SU-DHL-6 (cell line): ENCODE results near the gene GRID1.

ENCODE experiments used
- H2AFZ ChIP-seq: fragments of 200-600 bp; sonication (generic); 2 replicates; pipeline ENCODE4 v1.6.1; 2014; ENCODE audit warnings: low read depth, mild to moderate bottlenecking, moderate library complexity, mixed read lengths, antibody characterized with exemption, low read length; ENCODE audit not compliant: severe bottlenecking
- H3F3A ChIP-seq: fragments of 200-600 bp; shearing (Covaris generic); 2 replicates; pipeline ENCODE4 v1.6.0; 2016; ENCODE audit warnings: antibody characterized with exemption, mild to moderate bottlenecking; ENCODE audit not compliant: insufficient read depth
- H3K27ac ChIP-seq: fragments of 200-600 bp; sonication (generic); 2 replicates; pipeline ENCODE4 v1.5.1; 2016; ENCODE audit warnings: low read depth, mild to moderate bottlenecking, low read length, moderate library complexity, mixed read lengths
- H3K27me3 ChIP-seq: fragments of 200-600 bp; sonication (generic), shearing (Covaris generic); 2 replicates; pipeline ENCODE4 v1.6.0; 2014; ENCODE audit warnings: mild to moderate bottlenecking, low read length
- H3K36me3 ChIP-seq: fragments of 200-600 bp; sonication (generic); 2 replicates; pipeline ENCODE4 v1.6.1; 2014; ENCODE audit warnings: mild to moderate bottlenecking, low read length, mixed read lengths
- H3K4me2 ChIP-seq: fragments of 300-600, 200-600 bp; shearing (Covaris generic), sonication (generic); 2 replicates; pipeline ENCODE4 v1.6.0; 2014; ENCODE audit warnings: low read length, low read depth, mild to moderate bottlenecking; ENCODE audit not compliant: poor library complexity, severe bottlenecking
- H3K4me3 ChIP-seq: fragments of 200-600 bp; sonication (generic); 2 replicates; pipeline ENCODE4 v1.5.1; 2014; ENCODE audit warnings: antibody characterized with exemption, low read length, mild to moderate bottlenecking, mixed read lengths; ENCODE audit not compliant: insufficient read depth, poor library complexity, severe bottlenecking
- H3K79me2 ChIP-seq: fragments of 200-600 bp; sonication (generic); 2 replicates; pipeline ENCODE4 v1.6.1; 2014; ENCODE audit warnings: mild to moderate bottlenecking, low read length, moderate library complexity; ENCODE audit not compliant: insufficient read depth
- H3K9ac ChIP-seq: fragments of 200-600 bp; sonication (generic); 2 replicates; pipeline ENCODE4 v1.7.0; 2014; ENCODE audit warnings: mild to moderate bottlenecking, low read length
- H3K9me2 ChIP-seq: fragments of 200-600 bp; sonication (generic); replicated peaks from 2 replicates; pipeline ENCODE4 v1.6.1; 2014; ENCODE audit warnings: low read length; ENCODE audit not compliant: insufficient read depth
- H3K9me3 ChIP-seq: fragments of 200-600 bp; sonication (generic); 2 replicates; pipeline ENCODE4 v1.6.1; 2014; ENCODE audit warnings: low read length, mixed read lengths; ENCODE audit not compliant: insufficient read depth
- H4K20me1 ChIP-seq: fragments of 200-600 bp; sonication (generic); 2 replicates; pipeline ENCODE4 v1.6.1; 2014; ENCODE audit warnings: low read depth, mild to moderate bottlenecking, antibody characterized with exemption, low read length, moderate library complexity, mixed read lengths
- CTCF ChIP-seq: fragments of 200-600 bp; sonication (generic); IDR thresholded peaks from one replicate; pipeline ENCODE4 v1.5.1; 2017; ENCODE audit warnings: antibody characterized with exemption, mild to moderate bottlenecking, low read length, moderate library complexity; ENCODE audit not compliant: insufficient read depth, poor library complexity, severe bottlenecking
- EZH2phosphoT487 ChIP-seq: fragments of 200-600 bp; sonication (generic), shearing (Covaris generic); conservative IDR thresholded peaks from 2 replicates; pipeline ENCODE4 v1.6.1; 2018; ENCODE audit warnings: mild to moderate bottlenecking, antibody characterized with exemption, low read length, moderate library complexity, mixed read lengths

Gene GRID1

GRCh38 chr10:86113501-86113900 is 253.1 kb downstream of the GRID1 start:
- TF ChIP-seq EZH2phosphoT487 (no peak), CTCF (no peak)
- no peaks in the 10 kb centered on the region for H4K20me1 ChIP-seq
- no peaks in the 10 kb centered on the region for H3K9me2 ChIP-seq
- H3K9me3 ChIP-seq: no peaks in the 10 kb centered on the region
- no peaks in the 10 kb centered on the region for H3K79me2 ChIP-seq
- H3K4me3 ChIP-seq: no peak overlapping the region
- H2AFZ ChIP-seq: no peak overlapping the region
- no peaks in the 10 kb centered on the region for H3K27me3 ChIP-seq
- no peak overlapping the region for H3K9ac ChIP-seq
- no peak overlapping the region for H3K4me2 ChIP-seq
- no peaks in the 10 kb centered on the region for H3F3A ChIP-seq
- no peaks in the 10 kb centered on the region for H3K36me3 ChIP-seq
- H3K27ac ChIP-seq: no peak overlapping the region

- no peak overlapping the region for H3K27ac ChIP-seq
- H2AFZ ChIP-seq: no peak overlapping the region
- no peaks in the 10 kb centered on the region for H3K27me3 ChIP-seq
- H3K4me3 ChIP-seq: no peak overlapping the region
- H3K9me3 ChIP-seq: no peaks in the 10 kb centered on the region
- H3K9me2 ChIP-seq: no peaks in the 10 kb centered on the region
- H3K9ac ChIP-seq: no peak overlapping the region
- H3F3A ChIP-seq: no peaks in the 10 kb centered on the region
- H4K20me1 ChIP-seq: no peaks in the 10 kb centered on the region
- TF ChIP-seq CTCF (no peak), EZH2phosphoT487 (no peak)
- no peaks in the 10 kb centered on the region for H3K36me3 ChIP-seq
- no peak overlapping the region for H3K4me2 ChIP-seq
- H3K79me2 ChIP-seq: no peaks in the 10 kb centered on the region
Measured at GRCh38 chr10:86113044-86113443, 253.6 kb downstream of the GRID1 start.

GRCh38 chr10:86111902-86112545 is 254.6 kb downstream of the GRID1 start:
- H3K9ac ChIP-seq: no peak overlapping the region
- no peaks in the 10 kb centered on the region for H3K79me2 ChIP-seq
- no peaks in the 10 kb centered on the region for H3K27me3 ChIP-seq
- TF ChIP-seq CTCF (no peak), EZH2phosphoT487 (no peak)
- no peak overlapping the region for H3K4me3 ChIP-seq
- H3K9me3 ChIP-seq: no peaks in the 10 kb centered on the region
- H3K36me3 ChIP-seq: no peaks in the 10 kb centered on the region
- no peak overlapping the region for H2AFZ ChIP-seq
- H3K4me2 ChIP-seq: no peak overlapping the region
- no peaks in the 10 kb centered on the region for H3F3A ChIP-seq
- H3K27ac ChIP-seq: no peak overlapping the region
- no peaks in the 10 kb centered on the region for H4K20me1 ChIP-seq
- no peaks in the 10 kb centered on the region for H3K9me2 ChIP-seq
